ENCODE measurements around the gene TRPV5.

- no peak for TF ChIP-seq EP300 (IDR thresholded peaks at IDR 0.05)
- TF ChIP-seq JUNB (IDR thresholded peaks at IDR 0.05) = no peak
- TF ChIP-seq REST (IDR thresholded peaks at IDR 0.05) = no peak
- no peak for TF ChIP-seq BHLHE40 (IDR thresholded peaks at IDR 0.05; ENCODE audit: low read depth, low read length)
- TF ChIP-seq RAD21 (conservative IDR thresholded peaks at IDR 0.05 in 1 of 2, IDR thresholded peaks at IDR 0.05 in 1 of 2) = no peak
- no peak for TF ChIP-seq MAX (IDR thresholded peaks at IDR 0.05)
- no peak for TF ChIP-seq USF2 (IDR thresholded peaks at IDR 0.05)
Measured at GRCh38 chr7:142874837-142875236, 58.7 kb downstream of the TRPV5 start.

Data from A549 (cell line).